ENCODE data around the gene SLC9A8. TPM values are rescaled to one million over a fixed set of nuclear protein-coding genes. Genes with fewer than 3 reads are reported as not detected.
"Not testable (repeated sequence)": the region's sequence is repeated elsewhere in the genome, so short reads cannot be mapped to it uniquely, and the experiment has no call there.

SLC9A8 gene
- polyA plus RNA-seq, 1 experiment: 2.3 TPM

DNA sequence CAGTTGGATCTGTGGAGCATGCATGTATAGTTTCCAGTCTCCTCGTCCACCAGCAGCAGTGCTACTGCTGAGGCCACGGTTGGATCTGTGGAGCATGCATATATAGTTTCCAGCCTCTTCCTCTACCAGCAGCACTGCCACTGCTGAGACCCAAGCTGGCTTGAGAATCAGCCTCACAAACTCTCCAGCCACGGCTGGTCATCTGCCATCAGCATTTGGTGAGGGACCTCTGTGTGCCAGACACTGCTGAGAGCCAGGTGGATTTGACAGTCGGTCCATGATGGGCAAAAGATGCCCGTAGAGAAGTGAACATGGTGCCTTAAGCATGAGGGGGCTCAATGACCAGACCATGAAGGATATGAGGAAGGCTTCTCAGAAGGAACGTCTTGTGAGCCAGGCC is 46.4 kb downstream of the SLC9A8 start:
- CTCF ChIA-PET: interaction anchor here (0.6 to 1.0 kb wide), 2 partner anchors 8 to 13 kb away, joined by 3 to 4 read pairs; no protein-coding TSS in a partner anchor
- TF ChIP-seq, protein P1, sequence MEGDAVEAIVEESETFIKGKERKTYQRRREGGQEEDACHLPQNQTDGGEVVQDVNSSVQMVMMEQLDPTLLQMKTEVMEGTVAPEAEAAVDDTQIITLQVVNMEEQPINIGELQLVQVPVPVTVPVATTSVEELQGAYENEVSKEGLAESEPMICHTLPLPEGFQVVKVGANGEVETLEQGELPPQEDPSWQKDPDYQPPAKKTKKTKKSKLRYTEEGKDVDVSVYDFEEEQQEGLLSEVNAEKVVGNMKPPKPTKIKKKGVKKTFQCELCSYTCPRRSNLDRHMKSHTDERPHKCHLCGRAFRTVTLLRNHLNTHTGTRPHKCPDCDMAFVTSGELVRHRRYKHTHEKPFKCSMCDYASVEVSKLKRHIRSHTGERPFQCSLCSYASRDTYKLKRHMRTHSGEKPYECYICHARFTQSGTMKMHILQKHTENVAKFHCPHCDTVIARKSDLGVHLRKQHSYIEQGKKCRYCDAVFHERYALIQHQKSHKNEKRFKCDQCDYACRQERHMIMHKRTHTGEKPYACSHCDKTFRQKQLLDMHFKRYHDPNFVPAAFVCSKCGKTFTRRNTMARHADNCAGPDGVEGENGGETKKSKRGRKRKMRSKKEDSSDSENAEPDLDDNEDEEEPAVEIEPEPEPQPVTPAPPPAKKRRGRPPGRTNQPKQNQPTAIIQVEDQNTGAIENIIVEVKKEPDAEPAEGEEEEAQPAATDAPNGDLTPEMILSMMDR (IDR thresholded peaks at IDR 0.05; ENCODE audit: low read depth, low read length): no peak
- no peak overlapping the region for H3K4me3 ChIP-seq (ENCODE audit: low read depth, low read length)
- DNase-seq (ENCODE audit: low read depth, low spot score): no peak
- H3K27ac ChIP-seq (ENCODE audit: low read depth, low read length): no peak overlapping the region
- H3K9me3 ChIP-seq (ENCODE audit: control insufficient read depth, insufficient read depth, low read length): no peaks in the 10 kb centered on the region
- POLR2A ChIA-PET: interaction anchor here (0.7 kb wide), 1 partner anchor 240 kb away, joined by 8 read pairs; no protein-coding TSS in a partner anchor
- no peaks in the 10 kb centered on the region for H3K27me3 ChIP-seq (ENCODE audit: control insufficient read depth, insufficient read depth, low read length)

DNA sequence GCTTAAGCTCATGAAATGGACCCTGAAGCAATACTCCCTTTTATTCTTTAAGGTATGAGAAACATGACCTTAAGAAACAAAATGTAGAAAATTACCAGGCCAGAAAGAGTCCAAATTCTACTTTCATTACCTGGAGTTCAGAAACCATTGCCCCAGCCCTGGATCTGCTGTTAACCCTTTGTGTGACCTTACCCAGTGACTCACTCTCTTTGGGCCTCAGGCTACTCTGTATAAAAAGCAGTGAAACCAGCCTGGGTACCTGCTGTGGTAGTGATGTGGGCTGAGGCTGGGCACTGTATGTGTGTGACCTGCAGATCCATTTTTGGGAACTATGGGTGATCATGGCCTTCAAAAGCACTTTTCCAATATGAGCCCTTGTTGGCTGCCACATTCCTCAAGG is 47.2 kb downstream of the SLC9A8 start:
- ChIA-PET POLR2A (interaction anchor here (0.6 to 0.7 kb wide), 2 partner anchors 239 to 952 kb away, joined by 4 to 8 read pairs; no protein-coding TSS in a partner anchor), CTCF (interaction anchor here (0.6 to 1.0 kb wide), 2 partner anchors 7 to 14 kb away, joined by 3 to 4 read pairs; no protein-coding TSS in a partner anchor)
- Histone ChIP-seq H3K4me3 (ENCODE audit: low read depth, low read length) (no peak overlapping the region), H3K9me3 (ENCODE audit: control insufficient read depth, insufficient read depth, low read length) (no peaks in the 10 kb centered on the region), H3K27ac (ENCODE audit: low read depth, low read length) (no peak overlapping the region), H3K27me3 (ENCODE audit: control insufficient read depth, insufficient read depth, low read length) (no peaks in the 10 kb centered on the region)
- no peak for DNase-seq (ENCODE audit: low read depth, low spot score)
- TF ChIP-seq, protein P1 (IDR thresholded peaks at IDR 0.05; ENCODE audit: low read depth, low read length): no peak

DNA sequence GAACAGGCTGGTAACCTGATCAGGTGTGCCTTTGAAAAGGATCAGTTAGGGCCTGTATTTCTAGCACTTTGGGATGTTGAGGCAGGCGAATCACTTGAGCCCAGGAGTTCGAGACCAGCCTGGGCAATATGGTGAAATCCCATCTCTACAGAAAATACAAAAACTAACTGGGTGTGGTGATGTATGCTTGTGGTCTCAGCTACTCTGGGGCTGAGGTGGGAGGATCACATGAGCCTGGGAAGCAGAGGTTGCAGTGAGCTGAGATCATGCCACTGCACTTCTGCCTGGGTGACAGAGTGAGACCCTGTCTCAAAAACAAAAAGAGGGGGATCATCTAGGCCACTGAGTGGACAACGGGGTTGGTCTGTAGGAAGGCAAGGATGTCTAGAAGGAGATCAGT is 48.6 kb downstream of the SLC9A8 start:
- H3K27me3 ChIP-seq (ENCODE audit: control insufficient read depth, insufficient read depth, low read length); DNase-seq (ENCODE audit: low read depth, low spot score); POLR2A ChIA-PET; H3K27ac ChIP-seq (ENCODE audit: low read depth, low read length); H3K9me3 ChIP-seq (ENCODE audit: control insufficient read depth, insufficient read depth, low read length); H3K4me3 ChIP-seq (ENCODE audit: low read depth, low read length): not testable (repeated sequence)
- CTCF ChIA-PET: interaction anchor here (2.1 kb wide), 1 partner anchor 27 kb away, joined by 5 read pairs; no protein-coding TSS in a partner anchor

DNA sequence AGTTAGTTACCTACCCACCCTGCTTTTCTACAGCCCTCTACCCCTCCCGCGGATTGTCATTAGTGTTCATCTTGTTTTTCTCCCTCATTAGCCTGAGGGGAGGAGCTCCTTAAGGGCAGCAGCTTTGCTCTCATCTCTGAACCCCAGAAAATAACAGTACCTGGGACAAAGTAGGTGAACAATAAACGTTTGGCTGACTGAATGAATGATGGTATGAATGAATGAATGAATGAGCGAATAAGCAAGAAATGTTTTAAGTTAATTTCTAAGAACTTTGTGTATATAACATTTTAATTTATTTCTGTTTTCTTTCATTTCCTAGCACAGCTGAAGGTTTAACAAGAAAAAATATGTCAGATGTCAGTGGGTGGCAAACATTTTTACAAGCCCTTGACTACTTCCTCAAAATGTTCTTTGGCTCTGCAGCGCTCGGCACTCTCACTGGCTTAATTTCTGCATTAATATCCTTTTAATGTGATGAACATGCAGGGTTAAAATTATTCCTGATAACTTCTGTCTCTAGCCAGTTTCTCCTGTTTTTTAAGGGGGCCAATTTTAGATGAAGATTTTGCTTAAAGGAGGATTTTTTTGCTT is 50.1 kb downstream of the SLC9A8 start:
- no peaks in the 10 kb centered on the region for H3K9me3 ChIP-seq (ENCODE audit: control insufficient read depth, insufficient read depth, low read length)
- ChIA-PET POLR2A (no interaction called here), CTCF (no interaction called here)
- no peak overlapping the region for H3K27ac ChIP-seq (ENCODE audit: low read depth, low read length)
- no peak for DNase-seq (ENCODE audit: low read depth, low spot score)
- no peak overlapping the region for H3K4me3 ChIP-seq (ENCODE audit: low read depth, low read length)
- H3K27me3 ChIP-seq (ENCODE audit: control insufficient read depth, insufficient read depth, low read length): no peaks in the 10 kb centered on the region
- TF ChIP-seq, protein P1 (IDR thresholded peaks at IDR 0.05; ENCODE audit: low read depth, low read length): no peak

DNA sequence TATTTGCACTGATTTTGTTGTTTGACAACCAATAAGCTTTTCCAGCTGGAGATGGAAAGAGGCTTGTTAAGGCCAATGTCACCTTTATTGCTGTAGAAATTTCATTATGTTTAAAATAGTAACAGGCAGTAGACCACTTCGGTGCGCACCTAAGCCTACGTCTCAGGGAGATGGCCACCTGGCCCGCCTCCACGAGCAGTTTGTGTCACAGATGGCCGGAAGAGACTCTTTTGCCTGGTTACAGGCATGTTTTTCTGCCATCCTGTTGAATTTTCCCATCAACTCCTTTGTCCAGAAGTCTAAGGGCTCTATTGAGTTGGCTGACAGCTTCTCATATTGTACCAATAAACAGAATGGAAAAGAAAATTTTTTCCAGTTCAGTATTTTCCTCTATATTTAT is 51.0 kb downstream of the SLC9A8 start:
- TF ChIP-seq, protein P1 (IDR thresholded peaks at IDR 0.05; ENCODE audit: low read depth, low read length): no peak
- CTCF ChIA-PET: interaction anchor here (1.5 to 1.9 kb wide), 2 partner anchors 17 to 208 kb away, joined by 3 to 4 read pairs; no protein-coding TSS in a partner anchor
- no peak overlapping the region for H3K4me3 ChIP-seq (ENCODE audit: low read depth, low read length)

More for the DNA sequence above, 51.0 kb downstream of the SLC9A8 start:
- DNase-seq (ENCODE audit: low read depth, low spot score): no peak
- no peak overlapping the region for H3K27ac ChIP-seq (ENCODE audit: low read depth, low read length)
- POLR2A ChIA-PET: no interaction called here
- H3K9me3 ChIP-seq (ENCODE audit: control insufficient read depth, insufficient read depth, low read length): no peaks in the 10 kb centered on the region
- no peaks in the 10 kb centered on the region for H3K27me3 ChIP-seq (ENCODE audit: control insufficient read depth, insufficient read depth, low read length)

All from AG04450 (cell line).